ENCODE measurements around the gene GLG1. TPM values are rescaled to one million over a fixed set of nuclear protein-coding genes. Genes with fewer than 3 reads are reported as not detected.

Gene GLG1
- total RNA-seq, 1 donor from 2014 or later: 50.2 TPM

GRCh38 chr16:74468807-74469525 lies 137.9 kb downstream of the GLG1 start:
- Mint-ChIP-seq H3K36me3 (ENCODE audit: low read depth) (peaks cover 87% of the 10 kb centered on the region), H3K4me1 (ENCODE audit: low read depth) (peaks cover 22% of the 10 kb centered on the region)

GRCh38 chr16:74466872-74467271 lies 140.0 kb downstream of the GLG1 start:
- no peak overlapping the region for H3K4me3 Mint-ChIP-seq (ENCODE audit: low read depth)
- intact Hi-C loops (cut with micrococcal nuclease): loop anchor here (2.0 kb wide), 2 partner anchors 28 to 142 kb away; no protein-coding TSS in a partner anchor
- no peak overlapping the region for H3K27ac Mint-ChIP-seq
- no peak for DNase-seq (ENCODE audit: low spot score)
- H3K36me3 Mint-ChIP-seq (ENCODE audit: low read depth): peaks cover 93% of the 10 kb centered on the region
- H3K9me3 Mint-ChIP-seq: no peaks in the 10 kb centered on the region
- peaks cover 22% of the 10 kb centered on the region for H3K4me1 Mint-ChIP-seq (ENCODE audit: low read depth)
- no peaks in the 10 kb centered on the region for H3K27me3 Mint-ChIP-seq (ENCODE audit: low read depth)

More at GRCh38 chr16:74468807-74469525, 137.9 kb downstream of the GLG1 start:
- DNase-seq (ENCODE audit: low spot score): no peak
- no peak overlapping the region for H3K27ac Mint-ChIP-seq
- H3K9me3 Mint-ChIP-seq: no peaks in the 10 kb centered on the region
- intact Hi-C loops (cut with micrococcal nuclease): no loop called here
- no peaks in the 10 kb centered on the region for H3K27me3 Mint-ChIP-seq (ENCODE audit: low read depth)
- H3K4me3 Mint-ChIP-seq (ENCODE audit: low read depth): no peak overlapping the region

GRCh38 chr16:74465851-74466685 lies 140.8 kb downstream of the GLG1 start:
- peaks cover 90% of the 10 kb centered on the region for H3K36me3 Mint-ChIP-seq (ENCODE audit: low read depth)
- no peak overlapping the region for H3K4me3 Mint-ChIP-seq (ENCODE audit: low read depth)
- DNase-seq (ENCODE audit: low spot score): no peak
- no peaks in the 10 kb centered on the region for H3K9me3 Mint-ChIP-seq
- no peak overlapping the region for H3K27ac Mint-ChIP-seq
- intact Hi-C loops (cut with micrococcal nuclease): loop anchor here (2.0 kb wide), 2 partner anchors 27 to 143 kb away; no protein-coding TSS in a partner anchor
- peaks cover 22% of the 10 kb centered on the region for H3K4me1 Mint-ChIP-seq (ENCODE audit: low read depth)
- H3K27me3 Mint-ChIP-seq (ENCODE audit: low read depth): no peaks in the 10 kb centered on the region

DNA sequence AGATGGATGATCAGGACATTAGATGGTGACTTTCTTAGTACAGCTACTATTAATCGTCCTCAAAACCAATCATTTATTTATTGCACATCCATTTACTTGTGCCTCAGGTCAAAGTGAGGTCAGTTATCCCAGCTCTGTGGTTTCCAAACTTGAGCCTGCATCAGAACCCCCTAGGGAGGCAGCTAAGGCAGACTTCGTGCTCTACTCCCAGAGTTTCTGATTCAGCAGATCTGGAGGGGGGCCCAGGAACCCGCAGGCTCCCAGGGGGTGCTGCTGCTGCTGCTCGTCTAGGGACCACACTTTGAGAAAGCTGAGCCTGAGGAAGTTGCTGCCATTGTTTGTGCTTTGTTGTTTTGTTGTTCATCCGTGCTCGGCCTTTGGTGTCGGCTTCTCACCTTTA lies 141.6 kb downstream of the GLG1 start:
- no peaks in the 10 kb centered on the region for H3K27me3 Mint-ChIP-seq (ENCODE audit: low read depth)
- intact Hi-C loops (cut with micrococcal nuclease): no loop called here
- H3K4me1 Mint-ChIP-seq (ENCODE audit: low read depth): peaks cover 22% of the 10 kb centered on the region
- no peak for DNase-seq (ENCODE audit: low spot score)
- H3K27ac Mint-ChIP-seq: no peak overlapping the region
- H3K9me3 Mint-ChIP-seq: no peaks in the 10 kb centered on the region
- peaks cover 93% of the 10 kb centered on the region for H3K36me3 Mint-ChIP-seq (ENCODE audit: low read depth)
- no peak overlapping the region for H3K4me3 Mint-ChIP-seq (ENCODE audit: low read depth)

DNA sequence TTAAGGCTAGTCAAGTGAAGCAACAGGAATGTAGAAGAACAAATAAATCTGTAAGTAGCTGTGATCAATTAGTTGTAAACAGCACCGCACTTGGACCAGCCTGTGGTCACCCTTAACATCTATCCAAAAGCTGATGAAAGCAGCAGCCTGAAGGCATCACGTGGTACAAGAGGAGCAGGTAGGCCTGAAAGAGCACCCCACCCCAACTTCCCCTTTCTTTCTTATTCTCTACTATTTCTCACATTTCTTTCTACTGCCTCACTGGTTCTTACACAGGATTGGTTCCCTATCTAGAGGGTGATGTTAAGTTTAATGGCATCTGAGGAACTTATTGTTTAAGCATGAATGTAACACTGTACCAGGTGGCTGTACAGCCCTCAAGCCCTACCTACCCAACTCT lies 143.0 kb downstream of the GLG1 start:
- intact Hi-C loops (cut with micrococcal nuclease): no loop called here

DNA sequence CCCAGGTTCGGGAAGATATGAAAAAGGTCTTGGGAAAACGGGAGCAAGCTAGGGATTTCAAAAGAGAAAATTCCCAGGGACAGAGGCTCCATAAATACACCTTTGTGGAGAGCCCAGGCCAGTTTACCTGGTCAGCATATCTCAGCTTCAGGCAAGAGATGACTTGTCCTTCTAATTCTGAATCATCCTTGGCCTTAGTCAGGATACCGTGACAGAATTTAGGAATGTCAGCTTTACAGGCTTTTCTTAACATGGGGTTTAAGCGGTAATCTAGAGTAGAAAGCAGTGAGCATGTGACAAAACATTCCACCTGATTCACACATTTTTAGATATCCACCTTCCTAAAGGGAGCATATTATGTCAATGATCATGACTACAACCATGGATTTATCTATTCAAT lies 144.6 kb downstream of the GLG1 start:
- Mint-ChIP-seq H3K36me3 (ENCODE audit: low read depth) (peaks cover 82% of the 10 kb centered on the region), H3K27ac (no peak overlapping the region), H3K4me3 (ENCODE audit: low read depth) (no peak overlapping the region), H3K9me3 (no peaks in the 10 kb centered on the region), H3K27me3 (ENCODE audit: low read depth) (no peaks in the 10 kb centered on the region), H3K4me1 (ENCODE audit: low read depth) (peaks cover 17% of the 10 kb centered on the region)
- no peak for DNase-seq (ENCODE audit: low spot score)
- intact Hi-C loops (cut with micrococcal nuclease): no loop called here

More for the DNA sequence above, 143.0 kb downstream of the GLG1 start:
- Mint-ChIP-seq H3K9me3 (no peaks in the 10 kb centered on the region), H3K4me3 (ENCODE audit: low read depth) (no peak overlapping the region), H3K36me3 (ENCODE audit: low read depth) (peaks cover 86% of the 10 kb centered on the region), H3K4me1 (ENCODE audit: low read depth) (peaks cover 22% of the 10 kb centered on the region), H3K27me3 (ENCODE audit: low read depth) (no peaks in the 10 kb centered on the region), H3K27ac (no peak overlapping the region)
- DNase-seq (ENCODE audit: low spot score): no peak

DNA sequence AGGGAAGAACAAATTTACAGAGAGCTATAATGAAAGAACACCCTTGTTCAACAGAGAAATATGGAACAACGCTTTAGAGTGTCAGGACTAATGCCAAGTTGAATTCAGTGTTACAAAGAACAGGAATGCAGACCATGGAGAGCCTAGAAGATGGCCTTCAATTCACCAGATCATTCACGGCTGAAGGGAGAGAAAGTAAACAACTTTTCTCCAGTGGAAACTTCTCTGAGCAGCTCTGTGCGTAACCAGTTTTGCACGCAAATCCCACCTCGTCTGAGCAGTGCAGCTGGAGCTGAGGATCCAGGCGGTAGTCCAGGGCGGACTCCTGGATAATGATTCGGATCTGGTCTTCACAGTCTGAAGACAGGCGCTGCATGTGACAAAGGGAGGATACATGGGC lies 145.1 kb downstream of the GLG1 start:
- Mint-ChIP-seq H3K9me3 (no peaks in the 10 kb centered on the region), H3K27me3 (ENCODE audit: low read depth) (no peaks in the 10 kb centered on the region), H3K4me3 (ENCODE audit: low read depth) (no peak overlapping the region), H3K27ac (no peak overlapping the region), H3K36me3 (ENCODE audit: low read depth) (peaks cover 78% of the 10 kb centered on the region), H3K4me1 (ENCODE audit: low read depth) (peaks cover 12% of the 10 kb centered on the region)
- DNase-seq (ENCODE audit: low spot score): no peak
- intact Hi-C loops (cut with micrococcal nuclease): no loop called here

GRCh38 chr16:74460542-74460941 lies 146.4 kb downstream of the GLG1 start:
- Mint-ChIP-seq H3K4me3 (ENCODE audit: low read depth) (no peak overlapping the region), H3K9me3 (no peaks in the 10 kb centered on the region), H3K4me1 (ENCODE audit: low read depth) (peaks cover under 1% of the 10 kb centered on the region), H3K36me3 (ENCODE audit: low read depth) (peaks cover 77% of the 10 kb centered on the region), H3K27ac (no peak overlapping the region), H3K27me3 (ENCODE audit: low read depth) (no peaks in the 10 kb centered on the region)
- no peak for DNase-seq (ENCODE audit: low spot score)
- intact Hi-C loops (cut with micrococcal nuclease): no loop called here

GRCh38 chr16:74456290-74456625 lies 150.7 kb downstream of the GLG1 start:
- no peaks in the 10 kb centered on the region for H3K27me3 Mint-ChIP-seq (ENCODE audit: low read depth)
- intact Hi-C loops (cut with micrococcal nuclease): no loop called here
- no peaks in the 10 kb centered on the region for H3K9me3 Mint-ChIP-seq

DNA sequence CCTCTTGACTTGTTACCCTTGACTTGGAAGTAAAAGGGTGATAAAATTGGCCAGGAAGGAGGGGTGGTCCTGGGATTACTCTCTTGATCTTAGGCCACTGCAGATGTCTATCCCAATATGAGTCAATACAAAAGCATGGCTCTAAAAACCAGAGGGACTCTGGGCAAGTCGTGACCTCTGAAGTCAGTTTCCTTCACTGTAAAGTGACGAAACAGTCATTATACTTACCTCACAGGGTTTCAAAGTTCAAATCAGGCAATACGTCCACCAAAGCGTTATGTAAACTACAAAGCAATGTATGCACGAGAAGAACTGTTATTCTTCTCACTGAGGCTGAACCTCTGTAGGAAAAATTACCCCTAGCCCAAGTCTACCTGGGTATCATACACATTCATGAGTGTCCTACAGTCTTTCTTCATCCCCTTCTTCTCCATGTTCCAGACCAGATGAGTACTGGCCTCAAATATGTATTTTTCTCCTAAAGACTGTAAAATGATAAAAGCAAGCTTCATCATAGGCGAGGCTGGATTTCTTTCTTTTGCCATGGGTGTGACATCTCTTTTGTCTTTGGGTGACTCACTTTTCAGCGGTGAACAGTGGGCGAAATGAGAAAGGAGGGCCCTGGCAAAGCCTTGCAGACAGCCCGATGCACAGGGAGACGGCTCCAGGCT lies 151.2 kb downstream of the GLG1 start:
- Mint-ChIP-seq H3K27me3 (ENCODE audit: low read depth) (no peaks in the 10 kb centered on the region), H3K4me1 (ENCODE audit: low read depth) (no peaks in the 10 kb centered on the region), H3K9me3 (no peaks in the 10 kb centered on the region), H3K4me3 (ENCODE audit: low read depth) (no peak overlapping the region), H3K27ac (no peak overlapping the region), H3K36me3 (ENCODE audit: low read depth) (peaks cover 66% of the 10 kb centered on the region)
- DNase-seq (ENCODE audit: low spot score): no peak
- intact Hi-C loops (cut with micrococcal nuclease): no loop called here

More at GRCh38 chr16:74456290-74456625, 150.7 kb downstream of the GLG1 start:
- no peak overlapping the region for H3K4me3 Mint-ChIP-seq (ENCODE audit: low read depth)
- DNase-seq (ENCODE audit: low spot score): no peak
- H3K36me3 Mint-ChIP-seq (ENCODE audit: low read depth): peaks cover 64% of the 10 kb centered on the region
- H3K4me1 Mint-ChIP-seq (ENCODE audit: low read depth): no peaks in the 10 kb centered on the region
- no peak overlapping the region for H3K27ac Mint-ChIP-seq

DNA sequence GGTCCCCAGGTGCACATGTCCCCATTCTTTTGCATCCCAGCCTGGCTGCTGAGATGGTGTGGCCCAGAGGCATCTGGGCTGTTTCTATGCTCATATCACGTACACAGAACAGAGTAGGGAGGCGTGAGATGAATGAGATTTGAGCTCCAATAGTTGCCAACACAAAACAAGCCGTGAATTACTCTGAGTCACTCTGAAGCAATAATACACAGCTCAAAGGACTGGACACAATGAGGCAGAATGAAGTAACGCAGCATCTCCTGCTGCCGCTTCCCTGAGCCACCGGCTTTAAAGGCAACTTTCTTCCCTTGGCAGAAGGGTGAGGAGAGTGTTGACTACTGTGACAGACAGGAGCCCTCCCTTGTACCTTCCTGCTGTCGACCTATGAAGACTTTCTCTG lies 151.7 kb downstream of the GLG1 start:
- H3K4me3 Mint-ChIP-seq (ENCODE audit: low read depth): no peak overlapping the region
- intact Hi-C loops (cut with micrococcal nuclease): no loop called here
- no peak overlapping the region for H3K27ac Mint-ChIP-seq
- H3K36me3 Mint-ChIP-seq (ENCODE audit: low read depth): peaks cover 61% of the 10 kb centered on the region
- no peaks in the 10 kb centered on the region for H3K9me3 Mint-ChIP-seq
- no peak for DNase-seq (ENCODE audit: low spot score)
- no peaks in the 10 kb centered on the region for H3K4me1 Mint-ChIP-seq (ENCODE audit: low read depth)
- H3K27me3 Mint-ChIP-seq (ENCODE audit: low read depth): no peaks in the 10 kb centered on the region

GRCh38 chr16:74451951-74452758 lies 154.8 kb downstream of the GLG1 start:
- Mint-ChIP-seq H3K27ac (no peak overlapping the region), H3K4me1 (ENCODE audit: low read depth) (peaks cover 4% of the 10 kb centered on the region), H3K36me3 (ENCODE audit: low read depth) (peaks cover 62% of the 10 kb centered on the region), H3K27me3 (ENCODE audit: low read depth) (no peaks in the 10 kb centered on the region), H3K4me3 (ENCODE audit: low read depth) (no peak overlapping the region), H3K9me3 (no peaks in the 10 kb centered on the region)
- no peak for DNase-seq (ENCODE audit: low spot score)
- intact Hi-C loops (cut with micrococcal nuclease): no loop called here

All from activated T-helper 2 cell treated with anti-CD3 and anti-CD28 coated beads, Interferon-gamma antibody, Interleukin-2, Interleukin-4, amounts not matched to agents 10 μg/mL and 5 μg/mL and 100 μg/mL, durations not matched to agents 14 hours and 24 hours and 36 hours (primary cell).